ENCODE measurements around the gene KY. TPM values are rescaled to one million over a fixed set of nuclear protein-coding genes. Genes with fewer than 3 reads are reported as not detected.

The KY gene
- total RNA-seq, 4 donors from 2014 or later: 0.68 to 3.3 (median 1.8) TPM

DNA sequence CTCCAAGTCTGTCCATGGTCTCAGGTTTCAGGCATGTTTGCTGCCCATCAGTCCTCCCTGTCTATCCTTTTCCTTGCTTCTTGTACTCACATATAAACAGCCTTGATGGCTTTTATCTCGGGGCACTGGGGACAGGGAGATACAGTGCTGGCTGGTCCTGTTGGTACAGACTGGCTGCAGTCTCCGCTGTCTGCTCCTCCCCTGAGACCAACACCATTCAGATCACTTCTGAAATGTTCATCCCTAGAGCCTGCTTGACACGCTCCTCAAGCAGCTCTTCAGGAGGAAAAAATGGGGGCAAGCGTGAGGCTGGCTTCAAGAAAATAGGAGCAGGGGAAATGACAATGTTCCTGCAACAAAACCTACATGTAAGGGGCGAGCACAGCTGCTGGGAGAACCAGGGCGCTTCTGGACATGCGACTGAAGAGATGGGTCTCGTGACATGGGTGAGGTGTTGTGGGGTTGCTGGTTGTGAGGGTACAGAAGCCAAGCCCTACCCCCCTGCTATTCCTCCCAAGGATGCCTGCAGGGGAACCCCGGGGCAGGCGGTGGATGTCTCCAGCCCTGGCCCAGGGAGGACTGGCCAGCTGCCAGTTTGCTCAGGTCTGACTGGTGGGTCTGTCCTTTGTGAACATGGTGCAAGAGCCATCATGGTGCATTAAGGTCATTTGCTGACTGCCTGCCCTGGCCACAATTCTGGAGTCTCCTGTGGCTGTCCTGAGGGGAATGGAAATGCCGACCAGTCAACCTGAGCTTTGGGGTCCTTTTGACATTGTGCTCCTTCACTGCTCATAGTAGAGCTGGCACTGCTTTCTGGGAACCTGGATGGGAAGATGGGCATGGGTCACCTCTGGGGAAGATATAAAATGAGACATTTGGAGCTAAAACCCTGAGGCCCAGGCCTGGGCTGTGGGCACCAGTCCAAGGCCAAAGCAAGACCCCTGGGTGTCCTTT is 40.1 kb downstream of the KY start:
- H3K9me3 ChIP-seq: no peaks in the 10 kb centered on the region
- no peaks in the 10 kb centered on the region for H3K36me3 ChIP-seq
- H3K27me3 ChIP-seq: no peaks in the 10 kb centered on the region
- ATAC-seq: no peak
- peaks cover 19 to 20% of the 10 kb centered on the region in 2 donors for H3K4me1 ChIP-seq
- H3K27ac ChIP-seq: no peak overlapping the region
- DNase-seq: no peak
- intact Hi-C loops (cut with DNase I; ENCODE audit: low total_unique reads) (no loop called here), in situ Hi-C loops (cut with MboI; ENCODE audit: low sequenced_read_pairs in 4 of 4) (loop anchor here in 3 of 4 donors (25.0 kb wide), 1 partner anchor 1277 kb away; no protein-coding TSS in a partner anchor)
- TF ChIP-seq POLR2A (IDR thresholded peaks at IDR 0.05): no peak
- TF ChIP-seq, protein P1, sequence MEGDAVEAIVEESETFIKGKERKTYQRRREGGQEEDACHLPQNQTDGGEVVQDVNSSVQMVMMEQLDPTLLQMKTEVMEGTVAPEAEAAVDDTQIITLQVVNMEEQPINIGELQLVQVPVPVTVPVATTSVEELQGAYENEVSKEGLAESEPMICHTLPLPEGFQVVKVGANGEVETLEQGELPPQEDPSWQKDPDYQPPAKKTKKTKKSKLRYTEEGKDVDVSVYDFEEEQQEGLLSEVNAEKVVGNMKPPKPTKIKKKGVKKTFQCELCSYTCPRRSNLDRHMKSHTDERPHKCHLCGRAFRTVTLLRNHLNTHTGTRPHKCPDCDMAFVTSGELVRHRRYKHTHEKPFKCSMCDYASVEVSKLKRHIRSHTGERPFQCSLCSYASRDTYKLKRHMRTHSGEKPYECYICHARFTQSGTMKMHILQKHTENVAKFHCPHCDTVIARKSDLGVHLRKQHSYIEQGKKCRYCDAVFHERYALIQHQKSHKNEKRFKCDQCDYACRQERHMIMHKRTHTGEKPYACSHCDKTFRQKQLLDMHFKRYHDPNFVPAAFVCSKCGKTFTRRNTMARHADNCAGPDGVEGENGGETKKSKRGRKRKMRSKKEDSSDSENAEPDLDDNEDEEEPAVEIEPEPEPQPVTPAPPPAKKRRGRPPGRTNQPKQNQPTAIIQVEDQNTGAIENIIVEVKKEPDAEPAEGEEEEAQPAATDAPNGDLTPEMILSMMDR (IDR thresholded peaks at IDR 0.05 in 4 of 5, conservative IDR thresholded peaks at IDR 0.05 in 1 of 5): no peak
- no peak overlapping the region for H3K4me3 ChIP-seq

- H3K36me3 ChIP-seq: no peaks in the 10 kb centered on the region
- no peaks in the 10 kb centered on the region for H3K9me3 ChIP-seq
- ATAC-seq (no peak), DNase-seq (no peak)
- H3K4me1 ChIP-seq: peaks cover 19 to 20% of the 10 kb centered on the region in 2 donors
- TF ChIP-seq POLR2A (IDR thresholded peaks at IDR 0.05): no peak
- TF ChIP-seq, protein P1 (IDR thresholded peaks at IDR 0.05 in 4 of 5, conservative IDR thresholded peaks at IDR 0.05 in 1 of 5): no peak
- no peaks in the 10 kb centered on the region for H3K27me3 ChIP-seq
- H3K4me3 ChIP-seq: no peak overlapping the region
- intact Hi-C loops (cut with DNase I; ENCODE audit: low total_unique reads): loop anchor here (10.0 kb wide), 1 partner anchor 895 kb away; no protein-coding TSS in a partner anchor
- no peak overlapping the region for H3K27ac ChIP-seq
- in situ Hi-C loops (cut with MboI; ENCODE audit: low sequenced_read_pairs in 4 of 4): loop anchor here (10.0 to 25.0 kb wide), 3 partner anchors 145 to 1285 kb away; no protein-coding TSS in a partner anchor
Measured at GRCh38 chr3:134609821-134610431, 40.9 kb downstream of the KY start.

GRCh38 chr3:134608771-134609435 is 41.9 kb downstream of the KY start:
- no peak overlapping the region for H3K4me3 ChIP-seq
- no peaks in the 10 kb centered on the region for H3K9me3 ChIP-seq
- in situ Hi-C loops (cut with MboI; ENCODE audit: low sequenced_read_pairs in 4 of 4): loop anchor here (10.0 to 25.0 kb wide), 3 partner anchors 146 to 1286 kb away; no protein-coding TSS in a partner anchor
- H3K36me3 ChIP-seq: no peaks in the 10 kb centered on the region
- no peak for DNase-seq
- intact Hi-C loops (cut with DNase I; ENCODE audit: low total_unique reads): loop anchor here (10.0 kb wide), 1 partner anchor 896 kb away; no protein-coding TSS in a partner anchor
- ATAC-seq: no peak
- peaks cover 19 to 20% of the 10 kb centered on the region in 2 donors for H3K4me1 ChIP-seq
- TF ChIP-seq, protein P1 (IDR thresholded peaks at IDR 0.05 in 4 of 5, conservative IDR thresholded peaks at IDR 0.05 in 1 of 5): no peak
- TF ChIP-seq POLR2A (IDR thresholded peaks at IDR 0.05): no peak
- H3K27ac ChIP-seq: no peak overlapping the region
- no peaks in the 10 kb centered on the region for H3K27me3 ChIP-seq

DNA sequence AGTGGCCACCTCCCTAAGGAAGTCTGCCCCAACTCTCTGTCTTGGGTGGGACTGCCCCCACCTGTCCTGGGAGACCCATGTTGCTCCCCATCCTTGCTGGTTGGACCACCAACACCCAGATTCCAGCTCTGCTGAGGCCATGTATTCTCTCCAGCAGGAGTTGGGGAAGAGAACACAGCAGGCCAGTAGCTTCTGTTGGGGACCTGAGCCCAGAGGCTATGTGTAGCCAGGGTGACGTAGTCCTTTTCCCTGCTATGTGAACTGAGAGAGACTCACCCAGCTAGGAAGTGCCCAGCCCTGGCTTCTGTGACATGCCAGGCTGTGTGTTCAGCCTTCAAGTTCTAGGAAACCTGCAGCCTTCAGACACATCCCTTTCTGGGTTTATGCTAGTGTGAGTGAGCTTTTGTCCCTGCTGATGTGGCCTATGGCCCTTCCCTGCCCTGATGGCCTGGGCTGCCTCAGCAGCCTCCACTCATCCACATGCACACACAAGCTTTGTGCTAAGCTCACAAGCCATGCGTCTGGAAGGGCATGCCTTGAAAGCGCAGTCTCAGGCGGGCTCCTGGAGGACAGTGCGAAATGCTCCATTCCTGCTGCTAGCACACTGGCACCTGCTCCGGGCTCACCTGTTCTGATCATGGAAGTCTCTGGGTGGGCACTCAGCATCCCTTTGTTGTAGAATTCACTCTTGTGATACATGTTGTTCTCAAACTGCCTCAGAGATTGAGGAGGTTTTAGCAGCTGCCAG is 42.6 kb downstream of the KY start:
- intact Hi-C loops (cut with DNase I; ENCODE audit: low total_unique reads) (loop anchor here (10.0 kb wide), 1 partner anchor 897 kb away; no protein-coding TSS in a partner anchor), in situ Hi-C loops (cut with MboI; ENCODE audit: low sequenced_read_pairs in 4 of 4) (loop anchor here (10.0 to 25.0 kb wide), 3 partner anchors 147 to 1287 kb away; no protein-coding TSS in a partner anchor)
- Histone ChIP-seq H3K4me1 (peaks cover 19 to 20% of the 10 kb centered on the region in 2 donors), H3K4me3 (no peak overlapping the region), H3K27me3 (no peaks in the 10 kb centered on the region), H3K36me3 (no peaks in the 10 kb centered on the region), H3K9me3 (no peaks in the 10 kb centered on the region), H3K27ac (no peak overlapping the region)
- DNase-seq (no peak), ATAC-seq (no peak)
- TF ChIP-seq, protein P1 (IDR thresholded peaks at IDR 0.05 in 4 of 5, conservative IDR thresholded peaks at IDR 0.05 in 1 of 5): no peak
- no peak for TF ChIP-seq POLR2A (IDR thresholded peaks at IDR 0.05)

Measured in gastrocnemius medialis (tissue), 4 donors.